ENCODE results near the gene TREM1.

The TREM1 gene

DNA sequence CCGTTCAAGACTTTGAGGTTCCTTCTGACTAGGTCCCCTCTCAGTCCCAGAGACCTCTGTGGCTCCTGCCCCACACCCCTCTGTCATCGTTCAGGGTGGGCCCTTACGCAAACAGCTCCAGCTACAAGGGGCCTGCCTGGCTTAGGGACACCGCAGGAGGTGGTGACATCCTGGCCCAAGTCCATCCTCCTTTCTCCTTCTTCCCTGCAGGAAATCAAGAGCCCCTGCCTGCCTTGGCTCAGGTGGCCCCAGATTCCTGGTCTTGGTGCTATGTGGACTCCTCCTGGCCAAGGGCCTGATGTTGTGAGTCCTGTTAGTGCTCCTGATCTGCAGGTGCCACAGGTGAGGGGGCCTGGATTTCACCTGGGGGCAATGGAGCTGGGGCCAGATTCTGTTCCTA lies 50.2 kb downstream of the TREM1 start:
- H3K27ac ChIP-seq (replicated peaks), result no peak overlapping the region
- no peaks in the 10 kb centered on the region for H3K27me3 ChIP-seq (ENCODE audit: insufficient read depth, poor library complexity, severe bottlenecking)
- no peak for DNase-seq (ENCODE audit: low read depth in 1 of 2, low spot score in 1 of 2)
- H3K4me3 ChIP-seq (replicated peaks; ENCODE audit: insufficient read depth, low read length), result no peak overlapping the region
- TF ChIP-seq REST (IDR thresholded peaks at IDR 0.05; ENCODE audit: insufficient replicate concordance, low read depth), result no peak
- TF ChIP-seq CTCF (IDR thresholded peaks at IDR 0.05; ENCODE audit: insufficient read depth, low read length), result no peak
- no peak for TF ChIP-seq SPI1 (IDR thresholded peaks at IDR 0.05; ENCODE audit: borderline replicate concordance, low read depth)
- no peak for TF ChIP-seq POLR2AphosphoS5 (IDR thresholded peaks at IDR 0.05; ENCODE audit: low read depth)
- TF ChIP-seq GABPA (IDR thresholded peaks at IDR 0.05; ENCODE audit: low read depth), result no peak

DNA sequence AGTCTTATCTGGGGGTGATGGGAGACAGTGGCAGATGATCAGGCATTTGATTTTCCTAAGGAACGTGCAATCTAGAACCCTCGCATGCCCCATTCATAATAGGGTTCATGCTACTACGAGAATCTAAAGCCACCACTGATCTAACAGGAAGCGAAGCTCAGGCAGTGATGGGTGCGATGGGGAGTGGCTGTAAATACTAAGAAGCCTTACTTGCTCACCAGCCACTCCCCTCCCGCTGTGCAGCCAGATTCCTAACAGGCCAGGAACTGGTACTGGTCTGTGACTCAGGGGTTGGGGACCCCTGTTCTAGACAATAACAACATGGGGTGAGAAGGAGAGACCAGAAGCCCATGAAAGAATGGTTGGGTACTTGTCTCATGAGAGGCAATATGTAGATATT lies 53.8 kb downstream of the TREM1 start:
- TF ChIP-seq CTCF (IDR thresholded peaks at IDR 0.05; ENCODE audit: insufficient read depth, low read length), result no peak
- TF ChIP-seq GABPA (IDR thresholded peaks at IDR 0.05; ENCODE audit: low read depth), result no peak
- TF ChIP-seq POLR2AphosphoS5 (IDR thresholded peaks at IDR 0.05; ENCODE audit: low read depth), result no peak
- no peak for TF ChIP-seq SPI1 (IDR thresholded peaks at IDR 0.05; ENCODE audit: borderline replicate concordance, low read depth)
- TF ChIP-seq REST (IDR thresholded peaks at IDR 0.05; ENCODE audit: insufficient replicate concordance, low read depth), result no peak

GRCh38 chr6:41231246-41231645 lies 55.2 kb downstream of the TREM1 start:
- H3K27ac ChIP-seq (replicated peaks), result no peak overlapping the region
- no peak for DNase-seq (ENCODE audit: low read depth in 1 of 2, low spot score in 1 of 2)
- no peak overlapping the region for H3K4me3 ChIP-seq (replicated peaks; ENCODE audit: insufficient read depth, low read length)
- H3K27me3 ChIP-seq (ENCODE audit: insufficient read depth, poor library complexity, severe bottlenecking), result no peaks in the 10 kb centered on the region
- no peak for TF ChIP-seq GABPA (IDR thresholded peaks at IDR 0.05; ENCODE audit: low read depth)
- TF ChIP-seq REST (IDR thresholded peaks at IDR 0.05; ENCODE audit: insufficient replicate concordance, low read depth), result no peak
- no peak for TF ChIP-seq SPI1 (IDR thresholded peaks at IDR 0.05; ENCODE audit: borderline replicate concordance, low read depth)
- no peak for TF ChIP-seq POLR2AphosphoS5 (IDR thresholded peaks at IDR 0.05; ENCODE audit: low read depth)

More for the DNA sequence above, 53.8 kb downstream of the TREM1 start:
- H3K27me3 ChIP-seq (ENCODE audit: insufficient read depth, poor library complexity, severe bottlenecking), result no peaks in the 10 kb centered on the region
- DNase-seq (ENCODE audit: low read depth in 1 of 2, low spot score in 1 of 2), result no peak
- H3K4me3 ChIP-seq (replicated peaks; ENCODE audit: insufficient read depth, low read length), result no peak overlapping the region
- H3K27ac ChIP-seq (replicated peaks), result no peak overlapping the region

All from HL-60 (cell line).